Caco-2 (cell line): ENCODE data around the gene TMEM31. TPM values are rescaled to one million over a fixed set of nuclear protein-coding genes. Genes with fewer than 3 reads are reported as not detected.

Experiments
- BruUV-seq: library from RNA; stranded (reverse); fragments of 400-500 nt; replicated peaks from 2 replicates; lab custom pipeline; 2021; lab: Mats Ljungman, UMichigan
- CTCF ChIA-PET: fragments of 300-600 bp; sonication (Branson Sonifier 250); formaldehyde crosslinking; loops from one replicate; lab custom pipeline; 2022; ENCODE audit warnings: antibody characterized with exemption; lab: Charles Lee
- POLR2A ChIA-PET: fragments of 300-600 bp; sonication (Branson Sonifier 250); formaldehyde crosslinking; loops from one replicate; lab custom pipeline; 2022; ENCODE audit warnings: antibody characterized with exemption; lab: Charles Lee
- DNase-seq, 2 experiments: peaks; one replicate each; pipeline versions ENCODE4 v3.0.0 to v3.0.0-alpha.2; 2020 to 2022
- H3K27me3 ChIP-seq: replicated peaks from 2 replicates; pipeline ENCODE4 v1.6.0; 2011; ENCODE audit warnings: low read length; ENCODE audit not compliant: control insufficient read depth, insufficient read depth
- H3K36me3 ChIP-seq: 2 replicates; pipeline ENCODE4 v1.5.1; 2011; ENCODE audit warnings: low read length; ENCODE audit not compliant: control insufficient read depth, insufficient read depth
- H3K4me1 ChIP-seq: fragments of 250-450 bp; sonication (Bioruptor Pico); 2 replicates; pipeline ENCODE4 v1.5.1; 2020; ENCODE audit warnings: mild to moderate bottlenecking
- H3K4me3 ChIP-seq: 2 replicates; pipeline ENCODE4 v1.5.1; 2011; ENCODE audit warnings: low read depth, mild to moderate bottlenecking, control low read depth, low read length
- H3K9me3 ChIP-seq: fragments of 250-450 bp; sonication (Bioruptor Pico); 2 replicates; pipeline ENCODE4 v1.5.1; 2020; ENCODE audit warnings: mild to moderate bottlenecking, moderate library complexity
- H3K27ac Mint-ChIP-seq: one replicate; pipeline ENCODE4 v1.8.0; 2022; ENCODE audit warnings: mixed read lengths; ENCODE audit not compliant: unreplicated experiment
- H3K27me3 Mint-ChIP-seq: one replicate; pipeline ENCODE4 v1.8.0; 2022; ENCODE audit warnings: mixed read lengths; ENCODE audit not compliant: insufficient read depth, unreplicated experiment
- H3K36me3 Mint-ChIP-seq: one replicate; pipeline ENCODE4 v1.8.0; 2022; ENCODE audit warnings: mild to moderate bottlenecking, mixed read lengths; ENCODE audit not compliant: insufficient read depth, unreplicated experiment
- H3K4me1 Mint-ChIP-seq: one replicate; pipeline ENCODE4 v1.8.0; 2022; ENCODE audit warnings: low read depth, mixed read lengths; ENCODE audit not compliant: unreplicated experiment
- H3K4me3 Mint-ChIP-seq: one replicate; pipeline ENCODE4 v1.8.0; 2022; ENCODE audit warnings: mild to moderate bottlenecking, moderate library complexity, mixed read lengths; ENCODE audit not compliant: unreplicated experiment
- H3K9me3 Mint-ChIP-seq: one replicate; pipeline ENCODE4 v1.8.0; 2022; ENCODE audit warnings: mixed read lengths; ENCODE audit not compliant: unreplicated experiment
- intact Hi-C: fragments of 100-400 bp; cut with micrococcal nuclease; formaldehyde crosslinking; loops from one replicate; pipeline ENCODE4 v1.10.0; 2022; ENCODE audit not compliant: unreplicated experiment
- total RNA-seq: library from RNA; stranded (reverse); gene quantifications from 2 replicates; pipeline ENCODE4 v1.2.3, GENCODE V29; 2022
- TF ChIP-seq, protein P1 (sequence below), 2 experiments: fragments of 200-600 bp in 1 of 2; IDR thresholded peaks; 1 replicate in 1 of 2; 2 replicates in 1 of 2; pipeline versions ENCODE4 v1.5.1 to v1.8.0; 2011 to 2022; ENCODE audit warnings: antibody characterized with exemption in 1 of 2, control low read depth in 1 of 2, inconsistent platforms in 1 of 2, low read depth in 1 of 2, low read length in 1 of 2, mild to moderate bottlenecking in 1 of 2, moderate library complexity in 1 of 2; ENCODE audit not compliant: insufficient read depth in 1 of 2, severe bottlenecking in 1 of 2, unreplicated experiment in 1 of 2

Gene TMEM31
- total RNA-seq, 1 experiment from 2014 or later: not detected

DNA sequence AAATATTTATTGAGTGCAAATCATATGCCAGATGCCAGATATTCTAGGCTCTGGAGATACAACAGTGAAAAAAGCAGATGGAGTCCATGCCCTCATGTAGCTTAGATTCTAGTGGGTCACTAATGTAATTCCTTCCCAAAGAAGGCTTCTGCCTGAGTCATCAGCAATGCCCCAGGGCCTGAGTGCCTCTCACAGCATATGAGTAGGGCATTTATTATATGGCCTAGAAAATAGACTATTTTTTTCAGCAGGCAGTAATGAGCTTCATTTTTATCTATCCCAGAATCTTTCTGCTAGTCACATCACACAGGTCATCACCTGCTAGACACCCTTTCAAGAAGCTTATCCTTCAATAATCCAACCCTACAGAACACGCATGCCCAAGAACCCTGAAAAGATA lies 22.3 kb downstream of the TMEM31 start:
- Histone ChIP-seq H3K27me3 (no peaks in the 10 kb centered on the region), H3K9me3 (no peaks in the 10 kb centered on the region), H3K4me3 (no peak overlapping the region), H3K4me1 (no peaks in the 10 kb centered on the region), H3K36me3 (no peaks in the 10 kb centered on the region)
- TF ChIP-seq, protein P1, sequence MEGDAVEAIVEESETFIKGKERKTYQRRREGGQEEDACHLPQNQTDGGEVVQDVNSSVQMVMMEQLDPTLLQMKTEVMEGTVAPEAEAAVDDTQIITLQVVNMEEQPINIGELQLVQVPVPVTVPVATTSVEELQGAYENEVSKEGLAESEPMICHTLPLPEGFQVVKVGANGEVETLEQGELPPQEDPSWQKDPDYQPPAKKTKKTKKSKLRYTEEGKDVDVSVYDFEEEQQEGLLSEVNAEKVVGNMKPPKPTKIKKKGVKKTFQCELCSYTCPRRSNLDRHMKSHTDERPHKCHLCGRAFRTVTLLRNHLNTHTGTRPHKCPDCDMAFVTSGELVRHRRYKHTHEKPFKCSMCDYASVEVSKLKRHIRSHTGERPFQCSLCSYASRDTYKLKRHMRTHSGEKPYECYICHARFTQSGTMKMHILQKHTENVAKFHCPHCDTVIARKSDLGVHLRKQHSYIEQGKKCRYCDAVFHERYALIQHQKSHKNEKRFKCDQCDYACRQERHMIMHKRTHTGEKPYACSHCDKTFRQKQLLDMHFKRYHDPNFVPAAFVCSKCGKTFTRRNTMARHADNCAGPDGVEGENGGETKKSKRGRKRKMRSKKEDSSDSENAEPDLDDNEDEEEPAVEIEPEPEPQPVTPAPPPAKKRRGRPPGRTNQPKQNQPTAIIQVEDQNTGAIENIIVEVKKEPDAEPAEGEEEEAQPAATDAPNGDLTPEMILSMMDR (IDR thresholded peaks at IDR 0.05; ENCODE audit: insufficient read depth in 1 of 2, low read depth in 1 of 2, low read length in 1 of 2, severe bottlenecking in 1 of 2, unreplicated experiment in 1 of 2): no peak
- no peaks in the 10 kb centered on the region for H3K27me3 Mint-ChIP-seq
- H3K36me3 Mint-ChIP-seq: peaks cover 6% of the 10 kb centered on the region
- peaks cover 13% of the 10 kb centered on the region for H3K4me1 Mint-ChIP-seq
- ChIA-PET POLR2A (no interaction called here), CTCF (no interaction called here)
- DNase-seq: no peak
- intact Hi-C loops: no loop called here
- no TSS peak for BruUV-seq
- H3K27ac Mint-ChIP-seq: no peak overlapping the region
- peaks cover 6% of the 10 kb centered on the region for H3K9me3 Mint-ChIP-seq
- H3K4me3 Mint-ChIP-seq: no peak overlapping the region

DNA sequence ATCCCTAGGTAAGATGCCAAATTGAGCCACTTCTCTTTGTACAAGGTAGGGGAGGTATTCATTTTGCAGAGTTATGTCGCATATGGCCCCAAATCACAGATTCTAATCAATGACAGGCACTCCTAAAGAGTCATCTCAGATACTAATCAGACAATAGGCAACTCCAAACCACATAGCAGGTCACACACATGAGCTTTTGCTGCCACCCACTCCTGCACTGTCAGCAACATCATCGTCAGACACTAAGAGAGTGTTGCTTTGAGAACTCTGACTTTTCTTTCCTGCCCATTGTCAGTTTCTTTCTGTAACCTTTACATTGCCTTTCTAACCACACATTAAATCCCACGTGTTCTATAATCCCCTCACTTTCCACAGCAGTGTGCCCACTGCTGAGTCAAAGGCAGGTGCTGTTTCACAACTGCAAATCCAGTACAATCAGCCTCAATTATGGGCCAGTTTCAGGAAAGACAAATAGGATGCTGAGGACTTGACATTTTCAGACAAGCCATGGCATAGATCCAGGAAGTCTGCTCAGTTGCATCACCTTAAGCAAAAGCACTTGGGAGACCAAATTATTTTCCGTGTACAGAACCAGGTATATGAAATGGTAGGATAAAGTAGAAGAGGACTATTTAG lies 23.5 kb downstream of the TMEM31 start:
- peaks cover 6% of the 10 kb centered on the region for H3K9me3 Mint-ChIP-seq
- POLR2A ChIA-PET: no interaction called here
- Histone ChIP-seq H3K36me3 (no peaks in the 10 kb centered on the region), H3K9me3 (no peaks in the 10 kb centered on the region), H3K27me3 (no peaks in the 10 kb centered on the region), H3K4me1 (no peaks in the 10 kb centered on the region), H3K4me3 (no peak overlapping the region)
- intact Hi-C loops: no loop called here
- peaks cover 13% of the 10 kb centered on the region for H3K4me1 Mint-ChIP-seq
- no peaks in the 10 kb centered on the region for H3K27me3 Mint-ChIP-seq
- CTCF ChIA-PET: no interaction called here
- peaks cover 5% of the 10 kb centered on the region for H3K36me3 Mint-ChIP-seq
- no peak overlapping the region for H3K27ac Mint-ChIP-seq
- no TSS peak for BruUV-seq
- TF ChIP-seq, protein P1 (IDR thresholded peaks at IDR 0.05; ENCODE audit: insufficient read depth in 1 of 2, low read depth in 1 of 2, low read length in 1 of 2, severe bottlenecking in 1 of 2, unreplicated experiment in 1 of 2): no peak
- DNase-seq: no peak
- H3K4me3 Mint-ChIP-seq: no peak overlapping the region

DNA sequence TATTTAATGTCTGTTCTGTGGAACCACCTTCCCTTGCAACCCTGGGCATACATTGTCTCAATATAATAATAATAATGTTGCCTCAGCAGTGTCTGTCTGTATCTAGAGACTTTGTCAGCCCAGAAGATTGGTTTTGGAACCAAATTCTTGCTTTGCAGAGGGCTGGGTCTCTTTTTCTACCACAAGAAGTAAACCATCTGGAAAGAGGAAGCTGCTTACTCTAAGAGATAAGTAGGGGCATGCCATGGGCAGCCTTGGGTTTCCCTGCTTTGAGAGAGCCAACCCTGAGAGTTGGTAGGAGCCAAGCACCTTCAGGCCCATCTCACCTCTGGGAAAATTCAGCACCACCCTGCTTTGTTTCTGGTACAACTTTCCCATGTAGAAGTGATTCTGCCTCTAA lies 27.0 kb downstream of the TMEM31 start:
- Mint-ChIP-seq H3K27ac (no peak overlapping the region), H3K9me3 (peaks cover 6% of the 10 kb centered on the region), H3K4me3 (no peak overlapping the region), H3K4me1 (no peaks in the 10 kb centered on the region), H3K27me3 (no peaks in the 10 kb centered on the region), H3K36me3 (no peaks in the 10 kb centered on the region)
- CTCF ChIA-PET: no interaction called here
- intact Hi-C loops: no loop called here
- no peaks in the 10 kb centered on the region for H3K9me3 ChIP-seq
- no peak for DNase-seq
- no peaks in the 10 kb centered on the region for H3K36me3 ChIP-seq
- TF ChIP-seq, protein P1 (IDR thresholded peaks at IDR 0.05; ENCODE audit: insufficient read depth in 1 of 2, low read depth in 1 of 2, low read length in 1 of 2, severe bottlenecking in 1 of 2, unreplicated experiment in 1 of 2): no peak
- H3K4me1 ChIP-seq: no peaks in the 10 kb centered on the region
- H3K4me3 ChIP-seq: no peak overlapping the region
- BruUV-seq: no TSS peak
- H3K27me3 ChIP-seq: no peaks in the 10 kb centered on the region
- POLR2A ChIA-PET: no interaction called here
